HFF-Myc (cell line): ENCODE results near the gene TXNRD1.

Experiments
- DNase-seq: peaks from one replicate; pipeline ENCODE4 v3.0.0-alpha.2; 2011; ENCODE audit warnings: low read depth; ENCODE audit errors: extremely low read depth
- H3K4me3 ChIP-seq: replicated peaks from 2 replicates; pipeline ENCODE4 v1.5.1; 2011; ENCODE audit warnings: low read depth, mild to moderate bottlenecking, control low read depth, low read length
- CTCF ChIP-seq: IDR thresholded peaks from 2 replicates; pipeline ENCODE4 v1.5.1; 2012; ENCODE audit warnings: mild to moderate bottlenecking, low read depth, low read length, control low read depth; ENCODE audit errors: missing control alignments

The TXNRD1 gene

GRCh38 chr12:104359216-104359615 is 143.6 kb downstream of the TXNRD1 start:
- TF ChIP-seq CTCF, result no peak
- H3K4me3 ChIP-seq, result no peak overlapping the region
- no peak for DNase-seq

GRCh38 chr12:104360157-104360556 is 144.6 kb downstream of the TXNRD1 start:
- no peak for DNase-seq
- no peak for TF ChIP-seq CTCF
- no peak overlapping the region for H3K4me3 ChIP-seq

GRCh38 chr12:104360983-104361707 is 145.6 kb downstream of the TXNRD1 start:
- no peak overlapping the region for H3K4me3 ChIP-seq
- no peak for DNase-seq
- TF ChIP-seq CTCF, result no peak

- no peak overlapping the region for H3K4me3 ChIP-seq
- no peak for DNase-seq
- no peak for TF ChIP-seq CTCF
Measured at GRCh38 chr12:104365921-104366410, 150.4 kb downstream of the TXNRD1 start.

- no peak overlapping the region for H3K4me3 ChIP-seq
- TF ChIP-seq CTCF, result no peak
- DNase-seq, result no peak
Measured at GRCh38 chr12:104369708-104370107, 154.1 kb downstream of the TXNRD1 start.

GRCh38 chr12:104371043-104371870 is 155.7 kb downstream of the TXNRD1 start:
- H3K4me3 ChIP-seq, result no peak overlapping the region
- TF ChIP-seq CTCF, result no peak
- peak; percentile 37 for DNase-seq
